ENCODE results near the gene CDC42EP2. TPM values are rescaled to one million over a fixed set of nuclear protein-coding genes. Genes with fewer than 3 reads are reported as not detected.
"Not testable (repeated sequence)": the region's sequence is repeated elsewhere in the genome, so short reads cannot be mapped to it uniquely, and the experiment has no call there.

The CDC42EP2 gene
- polyA plus RNA-seq, 1 donor (not counting 4 experiments of a cell fraction or from before 2014, with no cell fraction given), result 6.1 TPM

DNA sequence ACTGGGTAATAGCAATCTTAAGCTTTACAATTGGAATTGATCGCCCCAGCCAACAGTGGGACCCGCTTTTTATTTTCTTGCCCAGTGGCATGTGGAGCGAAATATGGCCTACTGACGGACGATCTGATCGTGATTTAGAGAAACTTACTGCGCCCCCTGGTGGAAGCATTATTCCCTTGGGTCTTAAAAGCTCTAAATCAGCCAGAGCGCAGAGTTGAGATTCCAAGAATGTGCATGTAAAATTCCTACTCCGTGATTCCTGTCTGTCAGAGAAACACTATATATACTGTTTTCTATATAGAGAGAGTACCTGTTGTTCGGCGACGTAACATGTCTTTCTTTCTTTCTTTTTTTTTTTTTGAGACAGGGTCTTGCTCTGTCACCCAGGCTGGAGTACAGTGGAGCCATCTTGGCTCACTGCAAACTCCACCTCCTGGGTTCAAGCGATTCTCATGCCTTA lies 15.3 kb downstream of the CDC42EP2 start:
- peaks cover 13% of the 10 kb centered on the region for H3K79me2 ChIP-seq (ENCODE audit: control insufficient read depth, insufficient read depth, low read length)
- no peaks in the 10 kb centered on the region for H3K27me3 ChIP-seq (ENCODE audit: control insufficient read depth, extremely low read depth, insufficient read depth, low read length)
- TF ChIP-seq, protein P1, sequence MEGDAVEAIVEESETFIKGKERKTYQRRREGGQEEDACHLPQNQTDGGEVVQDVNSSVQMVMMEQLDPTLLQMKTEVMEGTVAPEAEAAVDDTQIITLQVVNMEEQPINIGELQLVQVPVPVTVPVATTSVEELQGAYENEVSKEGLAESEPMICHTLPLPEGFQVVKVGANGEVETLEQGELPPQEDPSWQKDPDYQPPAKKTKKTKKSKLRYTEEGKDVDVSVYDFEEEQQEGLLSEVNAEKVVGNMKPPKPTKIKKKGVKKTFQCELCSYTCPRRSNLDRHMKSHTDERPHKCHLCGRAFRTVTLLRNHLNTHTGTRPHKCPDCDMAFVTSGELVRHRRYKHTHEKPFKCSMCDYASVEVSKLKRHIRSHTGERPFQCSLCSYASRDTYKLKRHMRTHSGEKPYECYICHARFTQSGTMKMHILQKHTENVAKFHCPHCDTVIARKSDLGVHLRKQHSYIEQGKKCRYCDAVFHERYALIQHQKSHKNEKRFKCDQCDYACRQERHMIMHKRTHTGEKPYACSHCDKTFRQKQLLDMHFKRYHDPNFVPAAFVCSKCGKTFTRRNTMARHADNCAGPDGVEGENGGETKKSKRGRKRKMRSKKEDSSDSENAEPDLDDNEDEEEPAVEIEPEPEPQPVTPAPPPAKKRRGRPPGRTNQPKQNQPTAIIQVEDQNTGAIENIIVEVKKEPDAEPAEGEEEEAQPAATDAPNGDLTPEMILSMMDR (optimal IDR thresholded peaks at IDR 0.05 in 1 of 3, IDR thresholded peaks at IDR 0.05 in 1 of 3, conservative IDR thresholded peaks at IDR 0.05 in 1 of 3; ENCODE audit: extremely low read depth in 1 of 3, insufficient read depth in 2 of 3, low read length in 3 of 3), result peak; percentile 66 to 76 (median 69)
- TF ChIP-seq EZH2 (IDR thresholded peaks at IDR 0.05; ENCODE audit: low read length), result no peak
- no peak overlapping the region for H3K4me3 ChIP-seq (ENCODE audit: control insufficient read depth in 2 of 3, extremely low read depth in 1 of 3, insufficient read depth in 2 of 3, low read depth in 1 of 3, low read length in 3 of 3)
- no peaks in the 10 kb centered on the region for H3K36me3 ChIP-seq (ENCODE audit: control insufficient read depth in 2 of 2, extremely low read depth in 1 of 2, insufficient read depth in 2 of 2, low read length in 2 of 2)
- H4K20me1 ChIP-seq (ENCODE audit: control insufficient read depth, extremely low read depth, insufficient read depth, low read length), result no peaks in the 10 kb centered on the region
- no peaks in the 10 kb centered on the region for H3K9me1 ChIP-seq (ENCODE audit: control insufficient read depth, extremely low read depth, insufficient read depth, low read length)
- H3K9me3 ChIP-seq (ENCODE audit: control insufficient read depth, low read depth, low read length), result no peaks in the 10 kb centered on the region
- H3K27ac ChIP-seq (ENCODE audit: control insufficient read depth, insufficient read depth, low read length), result no peak overlapping the region
- DNase-seq (ENCODE audit: low read depth, low spot score), result no peak
- H2AFZ ChIP-seq (ENCODE audit: control insufficient read depth, low read length), result peak overlapping the region; percentile 51
- H3K4me1 ChIP-seq (ENCODE audit: control insufficient read depth, extremely low read depth, insufficient read depth, low read length), result peaks cover 11% of the 10 kb centered on the region
- dilution Hi-C loops (cut with MboI; ENCODE audit: extremely low pct_ligation_motif_present, low sequenced_read_pairs), result no loop called here
- peak overlapping the region; percentile 43 for H3K9ac ChIP-seq (ENCODE audit: control insufficient read depth, extremely low read depth, insufficient read depth, low read length)
- peak overlapping the region; percentile 26 for H3K4me2 ChIP-seq (ENCODE audit: control insufficient read depth, extremely low read depth, insufficient read depth, low read depth, low read length)
- peak; percentile 55 for FAIRE-seq

DNA sequence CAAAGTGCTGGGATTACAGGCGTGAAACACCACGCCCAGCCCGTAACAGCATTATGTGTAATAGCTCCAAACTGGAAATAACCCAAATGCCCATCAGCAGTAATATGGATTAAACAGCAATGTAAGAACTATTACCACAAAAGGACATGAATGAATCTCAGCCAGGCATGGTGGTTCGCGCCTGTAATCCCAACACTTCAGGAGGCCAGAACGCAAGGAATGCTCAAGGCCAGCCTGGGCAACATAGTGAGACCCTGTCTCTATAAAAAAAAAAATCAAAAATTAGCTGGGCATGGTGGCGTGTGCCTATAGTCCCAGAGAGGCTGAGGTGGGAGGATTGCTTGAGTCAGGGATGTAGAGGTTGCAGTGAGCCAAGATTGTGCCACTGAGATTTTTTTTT lies 15.9 kb downstream of the CDC42EP2 start:
- Histone ChIP-seq H4K20me1 (ENCODE audit: control insufficient read depth, extremely low read depth, insufficient read depth, low read length) (no peaks in the 10 kb centered on the region), H3K79me2 (ENCODE audit: control insufficient read depth, insufficient read depth, low read length) (peaks cover 19% of the 10 kb centered on the region), H3K9ac (ENCODE audit: control insufficient read depth, extremely low read depth, insufficient read depth, low read length) (no peak overlapping the region), H2AFZ (ENCODE audit: control insufficient read depth, low read length) (no peak overlapping the region), H3K9me3 (ENCODE audit: control insufficient read depth, low read depth, low read length) (no peaks in the 10 kb centered on the region), H3K27me3 (ENCODE audit: control insufficient read depth, extremely low read depth, insufficient read depth, low read length) (no peaks in the 10 kb centered on the region), H3K36me3 (ENCODE audit: control insufficient read depth in 2 of 2, extremely low read depth in 1 of 2, insufficient read depth in 2 of 2, low read length in 2 of 2) (no peaks in the 10 kb centered on the region), H3K27ac (ENCODE audit: control insufficient read depth, insufficient read depth, low read length) (no peak overlapping the region), H3K9me1 (ENCODE audit: control insufficient read depth, extremely low read depth, insufficient read depth, low read length) (no peaks in the 10 kb centered on the region), H3K4me3 (ENCODE audit: control insufficient read depth in 2 of 3, extremely low read depth in 1 of 3, insufficient read depth in 2 of 3, low read depth in 1 of 3, low read length in 3 of 3) (no peak overlapping the region), H3K4me2 (ENCODE audit: control insufficient read depth, extremely low read depth, insufficient read depth, low read depth, low read length) (no peak overlapping the region), H3K4me1 (ENCODE audit: control insufficient read depth, extremely low read depth, insufficient read depth, low read length) (peaks cover 15% of the 10 kb centered on the region)
- DNase-seq (ENCODE audit: low read depth, low spot score), result no peak
- no peak for FAIRE-seq
- dilution Hi-C loops (cut with MboI; ENCODE audit: extremely low pct_ligation_motif_present, low sequenced_read_pairs), result no loop called here
- TF ChIP-seq EZH2 (IDR thresholded peaks at IDR 0.05; ENCODE audit: low read length), result no peak
- TF ChIP-seq, protein P1 (optimal IDR thresholded peaks at IDR 0.05 in 1 of 3, IDR thresholded peaks at IDR 0.05 in 1 of 3, conservative IDR thresholded peaks at IDR 0.05 in 1 of 3; ENCODE audit: extremely low read depth in 1 of 3, insufficient read depth in 2 of 3, low read length in 3 of 3), result no peak

DNA sequence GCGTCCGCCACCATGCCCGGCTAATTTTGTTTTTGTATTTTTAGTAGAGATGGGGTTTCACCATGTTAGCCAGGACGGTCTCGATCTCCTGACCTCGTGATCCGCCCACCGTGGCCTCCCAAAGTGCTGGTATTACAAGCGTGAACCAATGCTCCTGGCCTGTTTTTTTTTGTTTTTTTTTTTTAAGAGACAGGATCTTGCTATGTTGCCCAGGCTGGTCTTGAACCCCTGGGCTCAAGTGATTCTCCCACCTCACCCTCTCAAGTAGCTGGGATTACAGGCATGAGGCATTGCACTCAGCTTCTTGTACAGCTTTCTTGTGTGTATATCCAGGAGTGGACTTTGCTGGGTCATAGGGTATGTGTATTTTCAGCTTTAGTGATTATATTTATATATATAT lies 17.9 kb downstream of the CDC42EP2 start:
- DNase-seq (ENCODE audit: low read depth, low spot score); H3K4me2 ChIP-seq (ENCODE audit: control insufficient read depth, extremely low read depth, insufficient read depth, low read depth, low read length); H3K9me1 ChIP-seq (ENCODE audit: control insufficient read depth, extremely low read depth, insufficient read depth, low read length); H3K4me3 ChIP-seq (ENCODE audit: control insufficient read depth in 2 of 3, extremely low read depth in 1 of 3, insufficient read depth in 2 of 3, low read depth in 1 of 3, low read length in 3 of 3); dilution Hi-C loops (cut with MboI; ENCODE audit: extremely low pct_ligation_motif_present, low sequenced_read_pairs); H3K36me3 ChIP-seq (ENCODE audit: control insufficient read depth in 2 of 2, extremely low read depth in 1 of 2, insufficient read depth in 2 of 2, low read length in 2 of 2); H3K27ac ChIP-seq (ENCODE audit: control insufficient read depth, insufficient read depth, low read length); H4K20me1 ChIP-seq (ENCODE audit: control insufficient read depth, extremely low read depth, insufficient read depth, low read length); H3K9ac ChIP-seq (ENCODE audit: control insufficient read depth, extremely low read depth, insufficient read depth, low read length); H3K9me3 ChIP-seq (ENCODE audit: control insufficient read depth, low read depth, low read length); H3K27me3 ChIP-seq (ENCODE audit: control insufficient read depth, extremely low read depth, insufficient read depth, low read length); H2AFZ ChIP-seq (ENCODE audit: control insufficient read depth, low read length); FAIRE-seq: not testable (repeated sequence)
- Histone ChIP-seq H3K4me1 (ENCODE audit: control insufficient read depth, extremely low read depth, insufficient read depth, low read length) (peaks cover 15% of the 10 kb centered on the region), H3K79me2 (ENCODE audit: control insufficient read depth, insufficient read depth, low read length) (peaks cover 37% of the 10 kb centered on the region)

Measured in keratinocyte (primary cell).